OCI-LY3 (cell line): ENCODE measurements around the gene SYNE1.

Source experiments
- H2AFZ ChIP-seq: fragments of 200-600, 300-600 bp; shearing (Covaris generic); 2 replicates; pipeline ENCODE4 v1.6.0; 2014; ENCODE audit warnings: antibody characterized with exemption, low read depth, low read length
- H3K27ac ChIP-seq: fragments of 200-600, 300-600 bp; sonication (generic); 2 replicates; pipeline ENCODE4 v1.5.1; 2014; ENCODE audit warnings: mild to moderate bottlenecking, low read length, moderate library complexity, mixed read lengths
- H3K27me3 ChIP-seq: fragments of 200-600, 300-600 bp; sonication (generic); 2 replicates; pipeline ENCODE4 v1.6.1; 2014; ENCODE audit warnings: low read depth, low read length, mixed read lengths
- H3K36me3 ChIP-seq: fragments of 200-600, 300-600 bp; sonication (generic); replicated peaks from 2 replicates; pipeline ENCODE3; 2014; ENCODE audit warnings: low read depth, low read length, mixed read lengths
- H3K4me1 ChIP-seq: fragments of 300-600, 200-600 bp; sonication (generic); 2 replicates; pipeline ENCODE4 v1.6.1; 2014; ENCODE audit warnings: low read length, mixed read lengths
- H3K4me2 ChIP-seq: fragments of 200-600, 300-600 bp; sonication (generic); 2 replicates; pipeline ENCODE4 v1.6.1; 2014; ENCODE audit warnings: low read length, mixed read lengths
- H3K4me3 ChIP-seq: fragments of 300-600, 200-600 bp; sonication (generic); 2 replicates; pipeline ENCODE4 v1.5.1; 2014; ENCODE audit warnings: antibody characterized with exemption, mild to moderate bottlenecking, low read length, moderate library complexity
- H3K79me2 ChIP-seq: fragments of 300-600, 200-600 bp; shearing (Covaris generic); 2 replicates; pipeline ENCODE4 v1.6.1; 2014; ENCODE audit warnings: mild to moderate bottlenecking, low read length, mixed read lengths
- H3K9ac ChIP-seq: fragments of 300-600, 200-600 bp; shearing (Covaris generic); 2 replicates; pipeline ENCODE4 v1.6.0; 2014; ENCODE audit warnings: mild to moderate bottlenecking, low read length, moderate library complexity
- H3K9me3 ChIP-seq: fragments of 200-600, 300-600 bp; shearing (Covaris generic); 2 replicates; pipeline ENCODE4 v1.6.1; 2014; ENCODE audit warnings: low read length, mixed read lengths; ENCODE audit not compliant: insufficient read depth
- H4K20me1 ChIP-seq: fragments of 200-600, 300-600 bp; sonication (generic); 2 replicates; pipeline ENCODE4 v1.6.1; 2016; ENCODE audit warnings: low read length, mixed read lengths; ENCODE audit not compliant: insufficient read depth
- CTCF ChIP-seq: fragments of 200-600, 300-600 bp; sonication (generic); IDR thresholded peaks from 2 replicates; pipeline ENCODE4 v1.5.1; 2014; ENCODE audit warnings: antibody characterized with exemption, low read length, low read depth
- EZH2phosphoT487 ChIP-seq: fragments of 200-600 bp; shearing (Covaris generic); IDR thresholded peaks from 2 replicates; pipeline ENCODE4 v1.6.1; 2018; ENCODE audit warnings: antibody characterized with exemption, mixed run types, low read depth

Gene SYNE1

GRCh38 chr6:152312434-152312833 lies 324.7 kb downstream of the SYNE1 start:
- Histone ChIP-seq H3K4me1 (peaks cover 6% of the 10 kb centered on the region), H2AFZ (no peak overlapping the region), H3K9ac (no peak overlapping the region), H3K4me3 (no peak overlapping the region), H3K27me3 (no peaks in the 10 kb centered on the region), H3K27ac (no peak overlapping the region), H4K20me1 (no peaks in the 10 kb centered on the region), H3K4me2 (no peak overlapping the region), H3K79me2 (no peaks in the 10 kb centered on the region), H3K36me3 (no peaks in the 10 kb centered on the region), H3K9me3 (no peaks in the 10 kb centered on the region)
- TF ChIP-seq CTCF (no peak), EZH2phosphoT487 (no peak)

DNA sequence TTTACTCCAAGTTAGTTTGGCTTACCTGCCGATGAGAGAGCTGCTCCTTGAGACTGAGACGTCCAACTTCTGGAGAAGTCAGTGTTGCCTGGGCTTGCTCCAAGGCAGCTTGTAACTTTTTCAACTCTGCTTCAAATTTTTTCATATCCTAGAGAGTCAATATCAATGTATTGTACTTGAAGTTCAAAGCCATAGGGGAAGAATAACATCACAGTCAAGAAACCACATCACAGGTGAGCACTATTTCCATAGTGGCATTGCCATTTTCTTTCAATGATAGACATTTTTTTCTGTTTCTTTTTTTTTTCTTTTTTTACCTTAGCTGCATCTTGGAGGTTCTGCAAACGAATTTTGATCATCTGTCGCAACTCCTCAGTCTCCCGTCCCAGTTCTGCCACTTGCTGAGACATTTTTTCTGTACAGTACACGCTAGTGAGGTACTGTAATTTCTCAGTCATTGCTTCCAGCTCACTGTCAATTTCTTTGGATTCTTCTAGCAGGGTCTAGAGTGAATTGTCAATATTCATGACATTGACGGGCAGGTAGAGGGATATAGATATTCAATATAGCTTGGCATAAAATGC lies 326.7 kb downstream of the SYNE1 start:
- H3K4me3 ChIP-seq: no peak overlapping the region
- no peaks in the 10 kb centered on the region for H4K20me1 ChIP-seq
- no peaks in the 10 kb centered on the region for H3K27me3 ChIP-seq
- no peak for TF ChIP-seq EZH2phosphoT487
- no peak overlapping the region for H3K9ac ChIP-seq
- H3K36me3 ChIP-seq: no peaks in the 10 kb centered on the region
- no peaks in the 10 kb centered on the region for H3K79me2 ChIP-seq
- H3K27ac ChIP-seq: no peak overlapping the region
- no peaks in the 10 kb centered on the region for H3K9me3 ChIP-seq
- no peak overlapping the region for H2AFZ ChIP-seq
- H3K4me2 ChIP-seq: no peak overlapping the region
- H3K4me1 ChIP-seq: peaks cover 3% of the 10 kb centered on the region

DNA sequence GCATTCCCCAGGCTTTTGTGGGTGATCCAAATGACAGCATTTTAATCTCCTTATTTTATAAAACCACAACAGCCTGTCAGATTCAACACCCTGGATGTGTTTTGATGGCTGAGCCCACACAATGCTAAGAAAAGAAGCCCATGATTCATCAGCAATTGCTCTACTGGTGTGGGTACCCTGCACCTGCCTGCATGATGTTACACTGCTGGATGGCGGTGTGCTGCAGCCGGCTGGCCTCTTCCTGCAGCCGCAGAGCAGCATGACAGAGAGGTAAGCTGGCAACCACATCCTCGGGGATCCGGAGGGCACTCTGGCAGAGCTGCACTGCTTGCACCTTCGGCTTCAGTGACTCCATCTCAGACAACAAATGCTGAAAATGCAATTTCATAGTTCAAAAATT lies 327.5 kb downstream of the SYNE1 start:
- Histone ChIP-seq H3K36me3 (no peaks in the 10 kb centered on the region), H3K27me3 (no peaks in the 10 kb centered on the region), H3K4me2 (no peak overlapping the region), H2AFZ (no peak overlapping the region), H3K4me3 (no peak overlapping the region), H4K20me1 (no peaks in the 10 kb centered on the region), H3K9me3 (no peaks in the 10 kb centered on the region), H3K9ac (no peak overlapping the region), H3K4me1 (no peaks in the 10 kb centered on the region), H3K79me2 (no peaks in the 10 kb centered on the region), H3K27ac (no peak overlapping the region)
- TF ChIP-seq CTCF (no peak), EZH2phosphoT487 (no peak)

DNA sequence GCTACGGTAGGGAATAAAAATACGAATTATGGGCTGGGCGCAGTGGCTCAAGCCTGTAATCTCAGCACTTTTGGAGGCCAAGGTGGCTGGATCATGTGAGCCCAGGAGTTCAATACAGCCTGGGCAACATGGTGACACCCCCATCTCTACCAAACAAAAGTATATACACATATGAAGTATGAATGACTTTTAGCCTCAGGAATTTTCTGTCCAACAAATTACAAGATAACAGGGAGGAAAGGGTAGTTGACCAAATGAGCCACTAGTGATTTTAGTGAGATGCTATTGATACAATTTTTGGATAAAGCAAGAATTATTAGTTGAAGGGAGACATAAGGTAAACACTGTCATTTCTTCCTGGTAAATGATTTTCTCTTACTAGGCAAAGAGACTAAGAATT lies 328.2 kb downstream of the SYNE1 start:
- no peaks in the 10 kb centered on the region for H3K4me1 ChIP-seq
- H3K27ac ChIP-seq: no peak overlapping the region
- TF ChIP-seq EZH2phosphoT487 (no peak), CTCF (no peak)
- H3K4me3 ChIP-seq: no peak overlapping the region
- H2AFZ ChIP-seq: no peak overlapping the region
- H3K36me3 ChIP-seq: no peaks in the 10 kb centered on the region
- H4K20me1 ChIP-seq: no peaks in the 10 kb centered on the region
- no peaks in the 10 kb centered on the region for H3K27me3 ChIP-seq
- no peak overlapping the region for H3K9ac ChIP-seq
- H3K79me2 ChIP-seq: no peaks in the 10 kb centered on the region
- no peaks in the 10 kb centered on the region for H3K9me3 ChIP-seq
- H3K4me2 ChIP-seq: no peak overlapping the region

GRCh38 chr6:152308306-152308705 lies 328.9 kb downstream of the SYNE1 start:
- H3K79me2 ChIP-seq: no peaks in the 10 kb centered on the region
- no peaks in the 10 kb centered on the region for H4K20me1 ChIP-seq
- H3K9me3 ChIP-seq: no peaks in the 10 kb centered on the region
- no peak overlapping the region for H3K9ac ChIP-seq
- TF ChIP-seq EZH2phosphoT487: no peak
- no peak for TF ChIP-seq CTCF
- H3K27me3 ChIP-seq: no peaks in the 10 kb centered on the region
- no peak overlapping the region for H2AFZ ChIP-seq
- H3K36me3 ChIP-seq: no peaks in the 10 kb centered on the region
- no peak overlapping the region for H3K4me3 ChIP-seq
- H3K4me1 ChIP-seq: no peaks in the 10 kb centered on the region
- H3K4me2 ChIP-seq: no peak overlapping the region
- no peak overlapping the region for H3K27ac ChIP-seq
